Dermis blood vessel endothelial cell (primary cell): ENCODE data around the gene LUZP2. TPM values are rescaled to one million over a fixed set of nuclear protein-coding genes. Genes with fewer than 3 reads are reported as not detected.

ENCODE experiments used
- DNase-seq: peaks from one replicate; pipeline ENCODE4 v3.0.0; 2010
- total RNA-seq: library from RNA; depleted of rRNA; stranded (reverse); fragments of >200 nt; gene quantifications from 2 replicates; pipeline ENCODE4 v1.2.3, GENCODE V29; 2014

LUZP2 gene
- total RNA-seq, 1 donor from 2014 or later: not detected

- no peak for DNase-seq
Observed at GRCh38 chr11:24723231-24723630, 226.4 kb downstream of the LUZP2 start.

- no peak for DNase-seq
Observed at GRCh38 chr11:24731554-24731953, 234.7 kb downstream of the LUZP2 start.

GRCh38 chr11:24734742-24735237 lies 237.9 kb downstream of the LUZP2 start:
- no peak for DNase-seq

GRCh38 chr11:24738972-24739371 lies 242.1 kb downstream of the LUZP2 start:
- no peak for DNase-seq

GRCh38 chr11:24739637-24740036 lies 242.8 kb downstream of the LUZP2 start:
- no peak for DNase-seq

GRCh38 chr11:24747275-24748251 lies 250.7 kb downstream of the LUZP2 start:
- no peak for DNase-seq

- no peak for DNase-seq
Observed at GRCh38 chr11:24748261-24748660, 251.4 kb downstream of the LUZP2 start.

- DNase-seq: no peak
Observed at GRCh38 chr11:24754406-24754805, 257.6 kb downstream of the LUZP2 start.

GRCh38 chr11:24755260-24755839 lies 258.5 kb downstream of the LUZP2 start:
- no peak for DNase-seq

- DNase-seq: no peak
Observed at GRCh38 chr11:24759742-24760141, 262.9 kb downstream of the LUZP2 start.

- no peak for DNase-seq
Observed at GRCh38 chr11:24760681-24761080, 263.8 kb downstream of the LUZP2 start.

- no peak for DNase-seq
Observed at GRCh38 chr11:24762076-24762475, 265.2 kb downstream of the LUZP2 start.

GRCh38 chr11:24767411-24767810 lies 270.6 kb downstream of the LUZP2 start:
- DNase-seq: no peak

GRCh38 chr11:24773322-24773721 lies 276.5 kb downstream of the LUZP2 start:
- no peak for DNase-seq

- no peak for DNase-seq
Observed at GRCh38 chr11:24779791-24780190, 282.9 kb downstream of the LUZP2 start.

GRCh38 chr11:24781288-24781687 lies 284.4 kb downstream of the LUZP2 start:
- no peak for DNase-seq

- no peak for DNase-seq
Observed at GRCh38 chr11:24793479-24793878, 296.6 kb downstream of the LUZP2 start.

- no peak for DNase-seq
Observed at GRCh38 chr11:24794064-24794463, 297.2 kb downstream of the LUZP2 start.

- DNase-seq: no peak
Observed at GRCh38 chr11:24805671-24806070, 308.8 kb downstream of the LUZP2 start.

GRCh38 chr11:24808173-24808572 lies 311.3 kb downstream of the LUZP2 start:
- DNase-seq: no peak

- DNase-seq: no peak
Observed at GRCh38 chr11:24819006-24819405, 322.2 kb downstream of the LUZP2 start.

GRCh38 chr11:24819863-24820434 lies 323.1 kb downstream of the LUZP2 start:
- DNase-seq: no peak

- no peak for DNase-seq
Observed at GRCh38 chr11:24820541-24820940, 323.7 kb downstream of the LUZP2 start.
